HG03442 (cell line): ENCODE measurements around the gene SMIM36.
"Not testable (repeated sequence)": the region's sequence is repeated elsewhere in the genome, so short reads cannot be mapped to it uniquely, and the experiment has no call there.

ENCODE experiments used
- ATAC-seq: cut with Tn5 transposase; IDR thresholded peaks from one replicate; pipeline ENCODE4 v1.9.1; 2021; ENCODE audit warnings: mild to moderate bottlenecking, moderate library complexity; ENCODE audit not compliant: unreplicated experiment

The SMIM36 gene

DNA sequence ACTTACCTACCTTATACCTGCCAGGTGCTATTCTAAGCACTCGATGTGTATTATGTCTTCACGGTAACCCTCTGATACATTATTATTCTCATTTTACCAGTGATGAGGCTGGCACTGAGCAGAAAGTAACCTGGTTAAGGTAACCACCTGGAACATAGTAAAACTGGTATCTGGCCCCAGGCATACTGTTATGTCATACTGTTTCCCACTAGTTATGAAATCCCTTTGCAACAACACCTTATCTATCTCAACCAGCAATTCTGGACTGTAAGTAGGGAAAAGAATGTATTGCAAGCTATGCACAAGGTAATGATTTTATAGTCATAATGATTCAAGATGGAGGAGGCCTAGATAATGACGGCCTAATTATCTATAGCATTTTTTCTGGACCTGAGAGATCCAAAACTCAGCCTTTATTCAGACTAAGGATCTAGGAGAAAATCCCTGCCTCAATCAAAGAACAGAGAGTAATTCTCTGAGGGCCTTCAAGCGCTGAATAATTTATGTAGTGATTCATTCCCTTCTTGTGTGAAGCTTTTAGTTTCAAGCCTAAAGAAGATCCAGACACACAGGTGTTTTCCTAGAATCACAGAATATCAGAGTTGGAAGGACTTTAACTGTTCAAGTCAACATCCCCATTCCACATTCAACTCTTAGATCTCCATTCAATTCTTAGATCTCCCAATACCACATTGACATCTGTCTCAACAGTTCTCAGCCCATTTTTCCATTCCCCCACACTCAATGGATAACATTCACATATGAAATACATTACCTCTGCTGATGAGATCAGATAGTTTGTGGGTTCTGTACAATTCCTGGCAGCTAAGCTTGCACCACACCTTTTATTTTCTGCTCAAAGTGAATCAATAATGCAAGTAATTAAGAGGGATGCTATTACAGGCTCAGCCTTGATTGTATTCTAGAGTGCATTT, 74.8 kb downstream of the SMIM36 start:
- ATAC-seq, result peak; percentile 19

DNA sequence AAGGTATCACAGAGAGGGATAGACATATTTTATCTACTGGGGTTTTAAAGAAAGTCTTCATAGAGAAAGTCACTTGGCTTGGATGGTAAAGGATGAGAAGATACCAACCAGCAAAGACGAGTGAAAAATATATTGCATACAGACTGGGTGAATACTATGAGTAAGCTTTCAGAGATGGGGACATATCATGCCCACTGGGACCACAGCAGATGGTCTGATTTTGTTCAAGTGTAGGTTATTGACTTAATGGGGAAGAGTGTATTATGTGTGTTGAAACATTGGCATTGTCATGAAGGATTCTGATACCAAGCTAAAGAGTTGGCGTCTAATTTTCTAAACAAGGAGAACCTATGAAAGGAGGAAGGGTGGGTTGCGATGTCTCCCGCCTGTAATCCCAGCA, 75.8 kb downstream of the SMIM36 start:
- ATAC-seq, result no peak

DNA sequence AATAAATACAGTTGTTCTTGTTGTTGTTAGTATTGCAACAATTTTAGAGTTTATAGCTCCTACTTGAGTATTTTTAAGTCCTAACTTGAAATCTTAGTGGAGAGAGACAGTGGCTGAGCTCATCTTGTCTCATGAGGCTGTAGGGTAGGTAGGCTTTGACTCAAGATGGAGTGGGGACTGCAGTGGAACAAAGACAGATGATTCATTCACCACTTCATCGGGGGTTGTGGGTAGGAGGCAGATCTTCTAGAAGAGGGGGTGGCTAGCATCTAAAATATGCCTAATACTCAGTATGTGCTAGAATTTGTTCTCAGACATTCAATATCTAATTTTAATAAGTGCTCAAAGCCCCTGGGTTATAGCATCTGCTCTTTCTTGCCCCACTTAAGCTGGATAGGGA, 76.5 kb downstream of the SMIM36 start:
- no peak for ATAC-seq

DNA sequence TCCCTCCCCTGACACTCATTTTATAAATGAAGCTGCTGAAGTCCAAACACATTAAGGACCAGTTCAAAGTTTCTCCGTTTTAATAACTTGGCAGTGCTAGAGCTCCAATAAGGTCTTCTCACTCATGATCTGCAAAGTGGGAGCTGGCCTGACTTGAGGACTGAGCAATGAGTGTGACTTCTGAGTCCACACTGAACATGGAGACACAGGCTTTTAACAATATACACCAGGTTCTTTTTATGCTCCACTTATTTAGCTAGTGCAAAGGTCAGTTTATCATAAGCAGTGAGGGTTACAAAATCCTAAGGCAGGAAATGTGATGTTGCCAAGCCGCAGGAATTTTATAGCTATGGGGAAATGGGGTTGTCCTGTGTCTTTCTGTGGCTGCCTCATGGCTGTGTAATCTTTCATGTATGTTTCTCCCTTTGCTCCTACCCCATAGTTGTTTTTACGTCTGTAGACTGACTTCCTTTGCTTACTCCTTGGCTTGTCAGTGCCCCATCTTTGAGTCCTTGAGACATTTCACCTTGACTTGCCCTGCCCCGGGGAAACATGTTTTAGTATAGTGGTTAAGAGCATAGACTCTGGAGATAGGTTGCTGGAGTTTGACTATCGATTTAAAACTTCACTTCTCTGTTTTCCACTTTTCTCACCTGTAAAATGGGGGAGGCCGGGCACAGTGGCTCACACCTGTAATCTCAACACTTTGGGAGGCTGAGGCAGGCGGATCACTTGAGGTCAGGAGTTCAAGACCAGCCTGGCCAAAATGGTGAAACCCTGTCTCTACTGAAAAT, 77.4 kb downstream of the SMIM36 start:
- no peak for ATAC-seq

GRCh38 chr17:55433029-55433628, 78.1 kb downstream of the SMIM36 start:
- no peak for ATAC-seq

DNA sequence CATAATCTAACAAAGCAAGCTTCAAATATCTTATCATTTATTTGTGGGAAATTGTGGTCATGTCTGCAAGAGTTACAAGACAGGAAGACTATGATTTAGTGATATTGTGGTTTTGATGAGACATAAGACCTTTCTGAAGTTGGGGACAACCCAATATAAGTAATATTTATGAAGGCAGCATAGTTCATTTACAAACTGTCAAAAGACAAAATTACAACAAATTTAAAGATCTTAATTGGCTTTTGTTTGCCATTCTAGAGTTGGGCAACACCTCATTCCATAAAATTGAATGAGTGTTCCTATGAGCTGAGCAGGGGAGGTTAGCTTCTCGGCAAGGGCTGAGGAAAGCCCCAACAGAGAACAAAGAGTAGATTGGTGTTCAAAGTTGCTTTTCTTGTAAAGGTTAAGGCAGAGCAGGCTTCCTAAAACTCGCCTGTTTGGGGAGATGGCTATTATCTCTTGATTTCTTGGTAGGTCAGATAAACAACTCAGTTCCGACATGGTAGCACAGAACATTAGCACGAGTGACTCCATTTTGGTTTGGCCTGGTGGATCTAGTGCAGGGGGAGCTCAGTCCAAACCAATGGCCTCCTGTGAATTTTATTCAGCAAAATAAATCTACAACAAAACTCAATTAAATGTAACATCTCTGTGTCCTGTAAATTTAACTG, 78.8 kb downstream of the SMIM36 start:
- ATAC-seq, result no peak

- ATAC-seq, result not testable (repeated sequence)
Observed at GRCh38 chr17:55431914-55432313, 79.3 kb downstream of the SMIM36 start.

- no peak for ATAC-seq
Observed at GRCh38 chr17:55430541-55431288, 80.5 kb downstream of the SMIM36 start.

DNA sequence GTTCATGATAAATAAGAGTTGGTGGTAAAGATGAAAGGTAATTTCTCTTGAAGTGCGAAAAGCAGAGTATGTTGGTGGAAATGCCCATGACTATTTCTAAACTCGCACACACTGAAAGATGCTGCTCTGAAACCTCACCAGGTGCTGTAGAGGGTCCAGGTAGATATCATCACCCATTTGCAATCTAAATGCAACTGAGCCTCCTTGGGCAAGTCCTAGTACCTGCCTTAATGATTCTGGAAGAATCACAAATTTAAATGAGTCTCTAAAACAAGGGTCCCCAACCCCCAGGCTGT, 83.7 kb downstream of the SMIM36 start:
- ATAC-seq, result peak; percentile 23

DNA sequence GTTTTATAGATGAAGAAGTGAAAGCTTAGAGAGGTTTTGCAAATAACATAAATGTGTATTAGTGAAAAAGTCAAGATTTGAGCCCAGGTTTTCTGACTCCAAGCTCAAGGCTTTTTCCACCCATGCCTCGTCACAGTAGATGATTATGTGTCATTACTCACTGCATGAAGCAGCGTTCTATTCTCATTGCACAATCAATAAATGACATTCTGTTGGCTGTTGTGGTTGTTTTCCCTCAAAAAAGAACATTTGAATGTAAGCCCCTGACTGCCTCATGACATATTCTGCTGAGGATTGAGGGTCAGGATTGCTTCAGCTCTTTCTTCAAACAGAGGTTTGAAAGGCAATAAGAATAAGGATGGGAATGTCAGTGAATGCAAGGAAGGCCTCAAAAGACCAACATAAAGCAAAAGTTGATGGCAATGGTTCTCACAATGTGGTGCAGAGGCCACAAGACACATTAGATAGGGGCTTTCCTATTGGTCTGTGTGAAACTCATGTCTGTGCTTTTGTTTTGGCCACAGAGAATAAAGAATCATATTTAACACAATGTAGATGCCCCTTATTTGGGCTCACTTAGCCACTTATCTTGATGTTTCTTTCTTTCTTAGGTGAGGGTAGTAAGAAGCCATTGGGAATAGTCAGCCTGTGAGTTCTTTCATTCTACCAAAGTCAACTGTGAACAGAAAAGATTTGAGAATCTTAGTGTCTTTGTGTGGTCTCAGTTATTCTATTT, 84.2 kb downstream of the SMIM36 start:
- ATAC-seq, result peak; percentile 65

GRCh38 chr17:55424893-55425540, 86.2 kb downstream of the SMIM36 start:
- ATAC-seq, result no peak

- no peak for ATAC-seq
Observed at GRCh38 chr17:55423535-55423934, 87.7 kb downstream of the SMIM36 start.

- ATAC-seq, result not testable (repeated sequence)
Observed at GRCh38 chr17:55422828-55423164, 88.5 kb downstream of the SMIM36 start.

DNA sequence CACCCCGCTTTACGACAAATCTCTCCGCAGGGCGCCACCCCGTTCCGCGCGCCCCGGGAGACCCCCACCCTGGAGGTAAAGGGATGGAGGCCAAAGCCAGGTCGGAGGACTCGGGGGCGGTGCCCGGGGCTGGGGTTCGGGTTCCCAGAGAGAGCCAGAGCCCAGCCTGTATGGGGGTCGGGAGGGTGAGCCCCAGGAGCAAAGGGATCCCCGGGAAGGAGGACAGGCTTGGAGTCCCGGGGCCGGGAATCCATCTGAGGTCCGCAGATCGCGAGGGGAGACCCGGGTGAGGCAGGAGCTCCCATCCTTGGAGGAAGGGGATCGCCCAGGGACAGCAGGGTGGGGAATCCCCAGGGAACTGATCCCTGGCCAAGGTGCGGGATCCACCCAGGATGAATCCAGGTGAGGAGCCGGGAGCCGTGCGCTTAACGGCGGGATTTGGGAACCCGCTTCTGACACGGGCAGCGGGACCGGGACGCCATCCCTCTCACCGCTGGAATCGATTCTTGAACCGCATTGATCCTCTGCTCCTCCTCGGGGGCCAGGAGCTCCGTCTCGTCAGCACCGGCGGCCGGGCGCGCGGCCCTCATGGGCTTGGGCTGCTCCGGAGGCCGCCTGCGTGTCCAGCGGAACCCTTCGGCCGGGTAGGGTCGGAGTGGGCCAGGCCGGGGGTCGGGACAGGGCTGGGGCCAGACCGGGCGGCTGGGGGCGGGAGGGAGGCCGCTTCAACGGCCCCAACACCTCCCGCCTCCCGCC, 89.9 kb downstream of the SMIM36 start, which contains the start of gene MMD:
Gene MMD, minus strand, starts transcription at position 657 of the 756 bp plus-strand sequence. Its CDS starts 140 bp downstream, at position 517.
- peak; percentile 23 for ATAC-seq

GRCh38 chr17:55420776-55421178, 90.5 kb downstream of the SMIM36 start:
- no peak for ATAC-seq

- peak; percentile 34 for ATAC-seq
Observed at GRCh38 chr17:55420067-55420775, 91.0 kb downstream of the SMIM36 start.

GRCh38 chr17:55418369-55419268, 92.6 kb downstream of the SMIM36 start:
- no peak for ATAC-seq
